H9 (cell line): ENCODE results near the gene CD1D. TPM values are rescaled to one million over a fixed set of nuclear protein-coding genes. Genes with fewer than 3 reads are reported as not detected.

Source experiments
- DNase-seq: peaks from one replicate; pipeline ENCODE4 v3.0.0-alpha.2; 2017
- H2AFZ ChIP-seq: one replicate; pipeline ENCODE4 v1.6.1; 2013; ENCODE audit warnings: mild to moderate bottlenecking, low read length, control low read depth, moderate library complexity
- H2AK5ac ChIP-seq: 2 replicates; pipeline ENCODE4 v1.6.1; 2013; ENCODE audit warnings: low read length, control low read depth, mixed read lengths; ENCODE audit not compliant: insufficient read length
- H2BK120ac ChIP-seq: one replicate; pipeline ENCODE4 v1.6.1; 2013; ENCODE audit warnings: low read depth, mild to moderate bottlenecking, low read length, control low read depth, inconsistent platforms; ENCODE audit not compliant: poor library complexity, severe bottlenecking
- H2BK12ac ChIP-seq: 2 replicates; pipeline ENCODE4 v1.6.1; 2013; ENCODE audit warnings: low read length, control low read depth, mixed read lengths, low read depth; ENCODE audit not compliant: insufficient read length
- H2BK15ac ChIP-seq: 2 replicates; pipeline ENCODE4 v1.6.1; 2013; ENCODE audit warnings: low read depth, low read length, control low read depth
- H2BK20ac ChIP-seq: one replicate; pipeline ENCODE4 v1.6.1; 2013; ENCODE audit warnings: low read depth, mild to moderate bottlenecking, low read length, control low read depth, inconsistent platforms; ENCODE audit not compliant: poor library complexity, severe bottlenecking
- H2BK5ac ChIP-seq: 2 replicates; pipeline ENCODE4 v1.6.1; 2013; ENCODE audit warnings: low read length, control low read depth, mixed read lengths; ENCODE audit not compliant: insufficient read length
- H3K14ac ChIP-seq: 2 replicates; pipeline ENCODE4 v1.6.1; 2013; ENCODE audit warnings: low read length, control low read depth; ENCODE audit not compliant: insufficient read depth
- H3K18ac ChIP-seq: 2 replicates; pipeline ENCODE4 v1.6.1; 2013; ENCODE audit warnings: low read depth, mild to moderate bottlenecking, mixed read lengths, low read length, control low read depth; ENCODE audit not compliant: insufficient read length
- H3K23ac ChIP-seq: 2 replicates; pipeline ENCODE4 v1.6.1; 2013; ENCODE audit warnings: low read length, control low read depth, mixed read lengths, low read depth; ENCODE audit not compliant: insufficient read length
- H3K23me2 ChIP-seq: 2 replicates; pipeline ENCODE4 v1.6.1; 2013; ENCODE audit warnings: low read depth, mild to moderate bottlenecking, mixed read lengths, low read length, control low read depth; ENCODE audit not compliant: insufficient read length, poor library complexity, severe bottlenecking
- H3K27ac ChIP-seq: 2 replicates; pipeline ENCODE4 v1.5.1; 2013; ENCODE audit warnings: low read length, control low read depth, mixed read lengths, low read depth; ENCODE audit not compliant: insufficient read length
- H3K27me3 ChIP-seq: 2 replicates; pipeline ENCODE4 v1.6.1; 2013; ENCODE audit warnings: low read length, control low read depth, inconsistent platforms; ENCODE audit not compliant: insufficient read depth
- H3K4ac ChIP-seq: 2 replicates; pipeline ENCODE4 v1.6.1; 2013; ENCODE audit warnings: low read depth, mild to moderate bottlenecking, control low read depth, inconsistent platforms, low read length, moderate library complexity
- H3K4me1 ChIP-seq: 2 replicates; pipeline ENCODE4 v1.6.1; 2013; ENCODE audit warnings: low read length, control low read depth, inconsistent platforms; ENCODE audit not compliant: insufficient read depth
- H3K4me2 ChIP-seq: 2 replicates; pipeline ENCODE4 v1.6.1; 2013; ENCODE audit warnings: low read length, control low read depth, mixed read lengths; ENCODE audit not compliant: insufficient read length, insufficient read depth
- H3K56ac ChIP-seq: 2 replicates; pipeline ENCODE4 v1.6.1; 2013; ENCODE audit warnings: low read depth, mild to moderate bottlenecking, mixed read lengths, low read length, control low read depth; ENCODE audit not compliant: insufficient read length
- H3K79me1 ChIP-seq: 2 replicates; pipeline ENCODE4 v1.6.1; 2013; ENCODE audit warnings: low read depth, mild to moderate bottlenecking, moderate library complexity, low read length, control low read depth, inconsistent platforms; ENCODE audit not compliant: insufficient read depth, poor library complexity, severe bottlenecking
- H3K79me2 ChIP-seq: 2 replicates; pipeline ENCODE4 v1.6.1; 2013; ENCODE audit warnings: low read length, control low read depth, inconsistent platforms; ENCODE audit not compliant: insufficient read depth
- H3K9ac ChIP-seq: 2 replicates; pipeline ENCODE4 v1.6.1; 2013; ENCODE audit warnings: low read length, control low read depth, mixed read lengths; ENCODE audit not compliant: insufficient read length; ENCODE audit errors: extremely low read depth
- H3K9me3 ChIP-seq: one replicate; pipeline ENCODE4 v1.6.1; 2013; ENCODE audit warnings: low read depth, low read length, inconsistent platforms; ENCODE audit not compliant: control insufficient read depth
- H3T11ph ChIP-seq: one replicate; pipeline ENCODE4 v1.6.1; 2013; ENCODE audit warnings: mild to moderate bottlenecking, low read length, control low read depth, inconsistent platforms
- H4K20me1 ChIP-seq: one replicate; pipeline ENCODE4 v1.6.1; 2013; ENCODE audit not compliant: control insufficient read depth, insufficient read length, insufficient read depth
- H4K5ac ChIP-seq: 2 replicates; pipeline ENCODE4 v1.6.1; 2013; ENCODE audit warnings: low read depth, mild to moderate bottlenecking, mixed read lengths, low read length, control low read depth; ENCODE audit not compliant: insufficient read length
- H4K8ac ChIP-seq: replicated peaks from 2 replicates; pipeline ENCODE4 v1.6.1; 2013; ENCODE audit warnings: low read length, control low read depth, mixed read lengths, low read depth; ENCODE audit not compliant: insufficient read length
- H4K91ac ChIP-seq: 2 replicates; pipeline ENCODE4 v1.6.1; 2013; ENCODE audit warnings: low read depth, mild to moderate bottlenecking, moderate library complexity, mixed read lengths, low read length, control low read depth; ENCODE audit not compliant: insufficient read length
- H3K27ac Mint-ChIP-seq, 3 experiments: 2 replicates in 2 of 3; 3 replicates in 1 of 3; pipeline ENCODE4 v1.8.0; 2020 to 2021; ENCODE audit warnings: mixed read lengths in 3 of 3, mild to moderate bottlenecking in 1 of 3, moderate library complexity in 1 of 3
- H3K27me3 Mint-ChIP-seq: 2 replicates; pipeline ENCODE4 v1.8.0; 2021; ENCODE audit warnings: low read depth, mild to moderate bottlenecking, moderate library complexity, mixed read lengths
- H3K36me3 Mint-ChIP-seq, 3 experiments: 2 replicates in 2 of 3; 3 replicates in 1 of 3; pipeline ENCODE4 v1.8.0; 2020 to 2021; ENCODE audit warnings: low read depth in 3 of 3, mixed read lengths in 3 of 3; ENCODE audit not compliant: insufficient read depth in 1 of 3
- H3K4me1 Mint-ChIP-seq, 2 experiments: 2 replicates each; pipeline ENCODE4 v1.8.0; 2020; ENCODE audit warnings: mixed read lengths in 2 of 2
- H3K4me3 Mint-ChIP-seq, 2 experiments: 2 replicates in 1 of 2; 3 replicates in 1 of 2; pipeline ENCODE4 v1.8.0; 2020 to 2021; ENCODE audit warnings: mild to moderate bottlenecking in 2 of 2, mixed read lengths in 2 of 2, moderate library complexity in 1 of 2
- H3K9me3 Mint-ChIP-seq, 2 experiments: 2 replicates in 1 of 2; 3 replicates in 1 of 2; pipeline ENCODE4 v1.8.0; 2020; ENCODE audit warnings: mild to moderate bottlenecking in 2 of 2, mixed read lengths in 2 of 2, moderate library complexity in 1 of 2
- WGBS: extraction: QIAGEN DNeasy Blood & Tissue Kit; methylation state at CpG from one replicate; pipeline ENCODE4 v1.1.7; 2013; ENCODE audit warnings: missing lambda C conversion rate, low lambda C conversion rate, mixed read lengths; ENCODE audit not compliant: insufficient read length; ENCODE audit errors: extremely low coverage; 5-methylcytosine and 5-hydroxymethylcytosine counted together
- total RNA-seq: library from RNA; stranded (reverse); gene quantifications from 2 replicates; pipeline ENCODE4 v1.2.1, GENCODE V29; 2021
- TF ChIP-seq, protein P1 (sequence below): fragments of 200-600 bp; sonication (generic); conservative IDR thresholded peaks from 3 replicates; pipeline ENCODE4 v1.8.0; 2021; ENCODE audit warnings: antibody characterized with exemption, mild to moderate bottlenecking

Gene CD1D
- total RNA-seq, 1 experiment from 2014 or later = 0.98 TPM

DNA sequence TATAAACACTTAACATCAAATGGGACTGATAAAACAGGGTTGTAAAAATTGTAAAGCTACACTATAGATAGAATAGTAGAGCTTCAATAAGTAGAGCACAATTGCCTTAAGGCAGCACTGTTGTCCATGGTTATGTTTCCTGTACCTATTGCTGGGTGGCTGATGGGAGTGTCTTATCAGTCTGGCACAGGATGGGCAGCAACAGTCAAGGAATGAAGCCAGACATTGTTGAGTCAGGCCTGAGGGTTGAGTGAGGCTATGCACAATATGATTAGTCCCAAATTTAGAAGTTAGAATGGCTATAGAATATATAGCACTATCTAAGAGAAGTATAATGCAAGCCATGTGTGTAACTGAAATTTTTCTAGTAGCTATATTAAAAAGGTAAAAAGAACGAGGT lies 25.0 kb upstream of the CD1D start:
- Histone ChIP-seq H2AFZ (no peak overlapping the region), H3K14ac (no peak overlapping the region), H3K23me2 (no peaks in the 10 kb centered on the region), H3T11ph (no peak overlapping the region), H3K4ac (no peak overlapping the region), H3K4me1 (no peaks in the 10 kb centered on the region), H3K79me1 (no peaks in the 10 kb centered on the region), H4K20me1 (no peaks in the 10 kb centered on the region), H2BK20ac (no peak overlapping the region), H3K23ac (no peak overlapping the region), H3K79me2 (no peaks in the 10 kb centered on the region), H3K4me2 (no peak overlapping the region), H3K27ac (no peak overlapping the region), H3K9ac (no peak overlapping the region), H2AK5ac (no peak overlapping the region), H4K5ac (no peak overlapping the region), H2BK15ac (no peak overlapping the region), H3K56ac (no peak overlapping the region), H3K9me3 (no peaks in the 10 kb centered on the region), H3K27me3 (no peaks in the 10 kb centered on the region), H2BK5ac (no peak overlapping the region), H4K8ac (no peak overlapping the region), H2BK120ac (no peak overlapping the region), H2BK12ac (no peak overlapping the region), H4K91ac (no peak overlapping the region), H3K18ac (no peak overlapping the region)
- TF ChIP-seq, protein P1, sequence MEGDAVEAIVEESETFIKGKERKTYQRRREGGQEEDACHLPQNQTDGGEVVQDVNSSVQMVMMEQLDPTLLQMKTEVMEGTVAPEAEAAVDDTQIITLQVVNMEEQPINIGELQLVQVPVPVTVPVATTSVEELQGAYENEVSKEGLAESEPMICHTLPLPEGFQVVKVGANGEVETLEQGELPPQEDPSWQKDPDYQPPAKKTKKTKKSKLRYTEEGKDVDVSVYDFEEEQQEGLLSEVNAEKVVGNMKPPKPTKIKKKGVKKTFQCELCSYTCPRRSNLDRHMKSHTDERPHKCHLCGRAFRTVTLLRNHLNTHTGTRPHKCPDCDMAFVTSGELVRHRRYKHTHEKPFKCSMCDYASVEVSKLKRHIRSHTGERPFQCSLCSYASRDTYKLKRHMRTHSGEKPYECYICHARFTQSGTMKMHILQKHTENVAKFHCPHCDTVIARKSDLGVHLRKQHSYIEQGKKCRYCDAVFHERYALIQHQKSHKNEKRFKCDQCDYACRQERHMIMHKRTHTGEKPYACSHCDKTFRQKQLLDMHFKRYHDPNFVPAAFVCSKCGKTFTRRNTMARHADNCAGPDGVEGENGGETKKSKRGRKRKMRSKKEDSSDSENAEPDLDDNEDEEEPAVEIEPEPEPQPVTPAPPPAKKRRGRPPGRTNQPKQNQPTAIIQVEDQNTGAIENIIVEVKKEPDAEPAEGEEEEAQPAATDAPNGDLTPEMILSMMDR = no peak
- H3K4me3 Mint-ChIP-seq = no peak overlapping the region
- no peaks in the 10 kb centered on the region for H3K36me3 Mint-ChIP-seq
- peaks cover 10 to 11% of the 10 kb centered on the region in 2 experiments; a peak in 3 of 4 replicates for H3K4me1 Mint-ChIP-seq
- H3K27me3 Mint-ChIP-seq = peaks cover 14% of the 10 kb centered on the region
- no CpG with 5 or more reads among the region's 1 CpG for WGBS
- H3K27ac Mint-ChIP-seq = no peak overlapping the region
- no peaks in the 10 kb centered on the region for H3K9me3 Mint-ChIP-seq
- DNase-seq = no peak
